G401 (cell line): Measurements from ENCODE around the gene SPIRE1. TPM values are rescaled to one million over a fixed set of nuclear protein-coding genes. Genes with fewer than 3 reads are reported as not detected.

Experiments used
- DNase-seq: peaks from one replicate; pipeline ENCODE4 v3.0.0-alpha.2; 2015; ENCODE audit warnings: low spot score
- in situ Hi-C: cut with HindIII; loops from 2 replicates; pipeline ENCODE4 v1.10.0; 2016; ENCODE audit warnings: low sequenced_read_pairs, mixed read lengths
- total RNA-seq: library from RNA; depleted of rRNA; stranded (reverse); fragments of >200 nt; shearing (Covaris generic); gene quantifications from 2 replicates; pipeline ENCODE4 v1.2.3, GENCODE V29; 2014

Gene SPIRE1
- total RNA-seq, 1 experiment from 2014 or later, result 32.9 TPM

DNA sequence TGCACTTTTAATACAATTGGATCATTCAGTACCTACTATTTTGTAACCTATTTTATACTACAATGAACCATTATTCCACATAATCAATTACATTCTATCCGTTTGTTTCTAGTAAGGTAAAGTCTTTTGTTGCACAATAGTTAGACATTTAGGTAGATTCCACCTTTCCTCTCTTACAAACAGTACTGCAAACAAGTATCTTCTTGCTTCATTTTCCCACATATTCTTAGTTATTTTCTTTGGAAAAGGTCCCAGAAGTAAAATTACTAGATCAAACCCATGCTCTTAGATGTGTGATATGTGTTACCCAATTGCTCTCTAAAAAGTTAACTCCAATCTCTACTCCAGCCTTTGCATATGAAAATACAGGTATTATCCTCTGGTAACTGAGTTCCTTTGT lies 49.6 kb downstream of the SPIRE1 start:
- in situ Hi-C loops, result no loop called here
- no peak for DNase-seq

DNA sequence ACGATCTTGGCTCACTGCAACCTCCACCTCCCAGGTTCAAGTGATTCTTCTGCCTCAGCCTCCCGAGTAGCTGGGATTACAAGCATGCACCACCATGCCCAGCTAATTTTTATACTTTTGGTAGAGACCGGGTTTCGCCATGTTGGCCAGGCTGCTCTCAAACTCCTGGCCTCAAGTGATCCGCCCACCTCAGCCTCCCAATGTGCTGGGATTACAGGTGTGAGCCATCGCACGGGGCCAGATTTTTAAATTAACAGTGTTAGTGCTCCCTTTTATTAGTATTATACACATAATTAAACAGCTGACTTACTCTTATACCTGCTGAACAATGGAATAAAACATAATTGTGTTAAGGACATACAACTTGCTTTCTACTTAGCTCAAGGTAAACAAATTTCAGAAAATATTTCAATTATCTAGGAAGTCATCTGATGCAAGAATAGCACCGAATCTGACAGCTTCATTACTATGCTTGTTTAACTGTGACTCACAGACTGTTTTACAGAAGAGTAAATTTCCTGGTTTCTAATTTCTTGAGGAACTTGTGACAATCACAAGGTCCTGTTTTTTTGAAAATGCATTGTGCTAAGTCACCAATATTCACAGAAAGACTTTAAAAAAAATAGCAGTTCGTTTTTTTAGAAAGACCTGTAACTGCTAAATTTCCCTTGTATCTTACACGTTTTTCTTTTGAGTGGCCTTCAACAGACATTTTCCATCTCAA lies 51.2 kb downstream of the SPIRE1 start:
- in situ Hi-C loops, result no loop called here
- no peak for DNase-seq

- no peak for DNase-seq
- in situ Hi-C loops, result no loop called here
Observed at GRCh38 chr18:12604445-12605007, 53.4 kb downstream of the SPIRE1 start.

DNA sequence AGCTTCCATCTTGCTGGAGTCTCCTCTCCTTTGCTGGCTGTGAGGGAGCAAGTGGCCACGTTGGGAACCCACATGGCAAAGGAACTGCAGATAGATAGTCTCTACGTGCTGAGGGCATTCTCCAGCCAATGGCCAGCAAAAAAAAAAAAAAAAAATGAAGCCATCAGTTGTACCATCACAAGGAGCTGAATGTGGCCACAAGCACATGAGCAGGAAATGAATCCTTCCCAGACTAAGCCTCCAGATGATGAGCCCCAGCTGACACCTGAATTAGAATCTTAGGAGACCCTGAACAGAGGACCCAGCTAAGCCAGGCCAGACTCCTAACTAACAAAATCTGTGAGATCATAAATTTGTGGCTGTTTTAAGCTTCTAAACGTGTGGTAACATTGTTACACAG lies 57.9 kb downstream of the SPIRE1 start:
- in situ Hi-C loops, result no loop called here
- DNase-seq, result no peak

DNA sequence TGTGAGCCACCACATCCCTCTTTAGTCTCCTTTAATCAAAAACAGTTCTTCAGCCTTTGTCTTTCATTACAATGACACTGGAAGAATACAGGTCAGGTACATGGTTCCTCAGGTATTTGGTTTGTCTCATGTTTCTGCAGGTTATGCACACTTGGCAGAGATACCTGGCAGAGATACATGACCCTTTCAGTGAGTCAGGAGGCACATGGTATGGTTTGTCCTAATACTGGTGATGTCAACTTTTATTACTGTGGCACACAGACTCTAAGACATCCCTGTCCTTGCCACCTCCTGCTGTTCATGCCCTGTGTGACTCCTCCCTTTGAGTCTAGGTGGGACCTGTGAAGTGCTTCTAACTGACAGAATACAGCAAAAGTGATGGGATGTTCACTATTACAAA lies 58.4 kb downstream of the SPIRE1 start:
- in situ Hi-C loops, result no loop called here
- DNase-seq, result no peak

GRCh38 chr18:12598181-12598930 lies 59.6 kb downstream of the SPIRE1 start:
- no peak for DNase-seq
- in situ Hi-C loops, result no loop called here

GRCh38 chr18:12597760-12598159 lies 60.1 kb downstream of the SPIRE1 start:
- in situ Hi-C loops, result no loop called here
- DNase-seq, result no peak

GRCh38 chr18:12595571-12596255 lies 62.2 kb downstream of the SPIRE1 start:
- in situ Hi-C loops, result no loop called here
- no peak for DNase-seq

GRCh38 chr18:12593866-12594265 lies 64.0 kb downstream of the SPIRE1 start:
- in situ Hi-C loops, result no loop called here
- no peak for DNase-seq

GRCh38 chr18:12592597-12593127 lies 65.2 kb downstream of the SPIRE1 start:
- in situ Hi-C loops, result no loop called here
- DNase-seq, result no peak

DNA sequence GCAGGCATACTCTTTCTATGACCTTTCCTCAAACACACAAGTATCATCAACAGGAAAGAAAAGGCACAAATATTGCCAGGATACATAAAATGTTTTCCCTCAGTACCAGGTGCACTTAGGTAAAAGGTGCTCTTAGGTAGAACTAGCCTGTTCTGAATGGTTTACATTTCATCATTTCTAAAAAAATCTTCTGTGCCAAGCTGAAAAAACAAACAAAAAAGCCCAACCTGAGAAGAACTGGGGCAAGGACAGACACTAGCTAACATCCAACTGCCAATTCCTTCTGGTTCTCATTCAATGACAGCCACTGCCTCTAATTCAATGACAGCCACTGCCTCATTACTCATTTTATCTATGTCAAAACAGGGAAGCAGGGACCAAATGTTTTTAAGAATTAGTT lies 68.5 kb downstream of the SPIRE1 start:
- in situ Hi-C loops, result no loop called here
- peak; percentile 25 for DNase-seq

DNA sequence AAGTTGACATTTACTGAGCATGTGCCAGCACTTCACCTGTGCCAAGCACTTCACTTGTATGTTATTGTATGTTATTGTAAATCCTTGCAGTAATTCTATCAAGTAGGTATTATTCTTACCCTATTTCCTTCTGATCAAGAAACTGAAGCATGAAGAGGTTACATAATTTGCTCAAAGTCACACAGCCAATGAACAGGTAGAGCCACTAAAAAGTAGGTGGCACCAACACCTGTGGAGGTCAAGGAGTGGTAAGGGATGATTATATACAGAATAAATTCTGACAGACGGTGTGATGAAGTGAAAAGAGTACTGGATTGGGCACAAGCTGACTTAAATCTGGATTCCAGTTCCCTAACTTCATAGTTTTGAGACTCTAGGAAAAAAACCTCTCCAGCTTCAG lies 71.0 kb downstream of the SPIRE1 start:
- DNase-seq, result no peak
- in situ Hi-C loops, result no loop called here

DNA sequence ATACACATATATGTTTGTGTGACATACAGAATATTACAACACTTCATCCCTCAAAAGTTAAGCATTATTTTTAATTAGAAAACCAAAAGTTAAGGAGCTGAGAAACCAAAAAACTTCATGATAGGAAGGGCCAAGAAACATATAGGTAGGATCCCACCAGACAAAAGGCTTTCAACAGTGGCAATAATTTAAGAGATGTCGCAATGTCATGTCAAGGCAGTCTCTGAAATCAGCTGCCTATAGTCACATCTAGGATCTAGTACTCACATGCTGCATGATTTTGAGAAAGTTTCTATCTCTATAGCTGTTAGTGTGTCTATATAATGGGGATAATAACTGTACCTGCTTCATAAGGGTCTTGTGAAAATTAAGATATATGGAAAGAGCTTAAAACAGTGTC lies 72.7 kb downstream of the SPIRE1 start:
- in situ Hi-C loops, result no loop called here
- no peak for DNase-seq

- DNase-seq, result no peak
- in situ Hi-C loops, result no loop called here
Observed at GRCh38 chr18:12580630-12581342, 77.1 kb downstream of the SPIRE1 start.

GRCh38 chr18:12579775-12580174 lies 78.1 kb downstream of the SPIRE1 start:
- DNase-seq, result no peak

DNA sequence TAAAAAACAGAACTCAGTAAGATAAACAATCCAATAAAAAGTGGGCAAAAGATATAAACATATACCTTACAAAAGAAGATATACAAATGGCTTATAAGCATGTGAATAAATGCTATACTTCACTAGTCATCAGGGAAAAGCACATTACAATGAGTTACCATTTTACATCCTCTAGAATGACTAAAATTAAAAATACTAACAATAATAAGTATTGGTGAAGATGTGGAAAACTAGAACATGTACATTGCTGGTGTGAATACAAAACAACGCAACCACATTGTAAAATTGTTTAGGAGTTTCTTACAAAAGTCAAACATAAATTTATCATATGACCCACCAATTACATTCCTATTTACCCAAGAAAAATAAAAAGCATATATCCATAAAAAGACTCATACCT lies 80.1 kb downstream of the SPIRE1 start:
- DNase-seq, result no peak

More at GRCh38 chr18:12579775-12580174, 78.1 kb downstream of the SPIRE1 start:
- in situ Hi-C loops, result no loop called here

GRCh38 chr18:12574494-12575185 lies 83.3 kb downstream of the SPIRE1 start:
- DNase-seq, result no peak
- in situ Hi-C loops, result no loop called here

More for the DNA sequence above, 80.1 kb downstream of the SPIRE1 start:
- in situ Hi-C loops, result no loop called here

- DNase-seq, result no peak
- in situ Hi-C loops, result no loop called here
Observed at GRCh38 chr18:12571630-12572029, 86.3 kb downstream of the SPIRE1 start.
